T-helper 17 cell (primary cell): ENCODE results near the gene FAM131A. TPM values are rescaled to one million over a fixed set of nuclear protein-coding genes. Genes with fewer than 3 reads are reported as not detected.

Source experiments
- ATAC-seq: fragments of 150-1000 bp; cut with Tn5 transposase; 2 replicates; pipeline ENCODE4 v1.10.0; 2021; ENCODE audit warnings: mild to moderate bottlenecking, moderate library complexity
- DNase-seq, 3 donors: peaks; one replicate each; pipeline versions ENCODE4 v3.0.0 to v3.0.0-alpha.2; 2020 to 2021
- H3K9me3 ChIP-seq: one replicate; pipeline ENCODE4 v1.7.0; 2013; ENCODE audit warnings: low read length, mild to moderate bottlenecking; ENCODE audit not compliant: control insufficient read depth, poor library complexity, severe bottlenecking
- H3K27ac Mint-ChIP-seq: one replicate; pipeline ENCODE4 v1.8.0; 2022; ENCODE audit warnings: mild to moderate bottlenecking, moderate library complexity, mixed read lengths
- H3K27me3 Mint-ChIP-seq: one replicate; pipeline ENCODE4 v1.8.0; 2022; ENCODE audit warnings: mixed read lengths
- H3K36me3 Mint-ChIP-seq: one replicate; pipeline ENCODE4 v1.8.0; 2022; ENCODE audit warnings: low read depth, mixed read lengths
- H3K4me1 Mint-ChIP-seq: one replicate; pipeline ENCODE4 v1.8.0; 2022; ENCODE audit warnings: mild to moderate bottlenecking, mixed read lengths
- H3K4me3 Mint-ChIP-seq: one replicate; pipeline ENCODE4 v1.8.0; 2022; ENCODE audit warnings: mild to moderate bottlenecking, moderate library complexity, mixed read lengths
- total RNA-seq, 4 donors: library from RNA in 2 of 4; stranded (reverse) in 2 of 4; gene quantifications; one replicate each; pipeline ENCODE4 v1.2.3 and lab custom pipeline; 2022 to 2026

FAM131A gene
- total RNA-seq, 2 donors from 2014 or later, result 7.9 to 10.9 TPM

GRCh38 chr3:184306341-184306972 is 30.9 kb upstream of the FAM131A start:
- Mint-ChIP-seq H3K36me3 (peaks cover 17% of the 10 kb centered on the region), H3K27ac (no peak overlapping the region)

GRCh38 chr3:184307915-184308314 is 29.5 kb upstream of the FAM131A start:
- H3K4me1 Mint-ChIP-seq, result peaks cover 15% of the 10 kb centered on the region
- ATAC-seq (no peak), DNase-seq (no peak)
- H3K9me3 ChIP-seq, result no peaks in the 10 kb centered on the region
- H3K27me3 Mint-ChIP-seq, result no peaks in the 10 kb centered on the region
- peaks cover 17% of the 10 kb centered on the region for H3K36me3 Mint-ChIP-seq
- no peak overlapping the region for H3K27ac Mint-ChIP-seq
- H3K4me3 Mint-ChIP-seq, result no peak overlapping the region

More at GRCh38 chr3:184306341-184306972, 30.9 kb upstream of the FAM131A start:
- no peaks in the 10 kb centered on the region for H3K9me3 ChIP-seq
- peaks cover 18% of the 10 kb centered on the region for H3K4me1 Mint-ChIP-seq
- no peak overlapping the region for H3K4me3 Mint-ChIP-seq
- H3K27me3 Mint-ChIP-seq, result no peaks in the 10 kb centered on the region
- ATAC-seq, result no peak
- DNase-seq, result no peak

GRCh38 chr3:184308744-184309143 is 28.7 kb upstream of the FAM131A start:
- peaks cover 15% of the 10 kb centered on the region for H3K4me1 Mint-ChIP-seq
- no peaks in the 10 kb centered on the region for H3K9me3 ChIP-seq
- no peak for ATAC-seq
- H3K36me3 Mint-ChIP-seq, result peaks cover 17% of the 10 kb centered on the region
- H3K4me3 Mint-ChIP-seq, result no peak overlapping the region
- no peak for DNase-seq
- H3K27me3 Mint-ChIP-seq, result no peaks in the 10 kb centered on the region
- peak overlapping the region; percentile 41 for H3K27ac Mint-ChIP-seq

GRCh38 chr3:184311633-184312032 is 25.8 kb upstream of the FAM131A start:
- H3K9me3 ChIP-seq, result no peaks in the 10 kb centered on the region
- H3K4me3 Mint-ChIP-seq, result no peak overlapping the region
- H3K27me3 Mint-ChIP-seq, result no peaks in the 10 kb centered on the region
- no peak overlapping the region for H3K27ac Mint-ChIP-seq
- peaks cover 17% of the 10 kb centered on the region for H3K4me1 Mint-ChIP-seq
- DNase-seq (no peak), ATAC-seq (no peak)
- peaks cover 9% of the 10 kb centered on the region for H3K36me3 Mint-ChIP-seq

GRCh38 chr3:184314363-184314699 is 23.1 kb upstream of the FAM131A start, which contains the start of gene EIF4G1:
Gene EIF4G1 (plus strand): TSS chr3:184314606. CDS start chr3:184315797, 1,191 bp downstream.
- Mint-ChIP-seq H3K4me1 (peaks cover 34% of the 10 kb centered on the region), H3K27ac (peak within 1 kb of the TSS; percentile 86), H3K36me3 (peaks cover 2% of the 10 kb centered on the region), H3K4me3 (peak within 1 kb of the TSS; percentile 87), H3K27me3 (no peaks in the 10 kb centered on the region)
- peak; percentile 89 to 94 (median 92) for DNase-seq
- ATAC-seq, result peak; percentile 88
- no peaks in the 10 kb centered on the region for H3K9me3 ChIP-seq

- Mint-ChIP-seq H3K4me3 (peak overlapping the region; percentile 87), H3K36me3 (peaks cover 2% of the 10 kb centered on the region), H3K4me1 (peaks cover 36% of the 10 kb centered on the region), H3K27me3 (no peaks in the 10 kb centered on the region), H3K27ac (peak overlapping the region; percentile 86)
- ATAC-seq (peak; percentile 67), DNase-seq (peak; percentile 53 to 71 (median 70))
- H3K9me3 ChIP-seq, result no peaks in the 10 kb centered on the region
Measured at GRCh38 chr3:184314700-184315542, 22.5 kb upstream of the FAM131A start.

GRCh38 chr3:184315543-184315867 is 21.9 kb upstream of the FAM131A start:
- peak overlapping the region; percentile 87 for H3K4me3 Mint-ChIP-seq
- DNase-seq, result no peak
- no peaks in the 10 kb centered on the region for H3K9me3 ChIP-seq
- H3K27ac Mint-ChIP-seq, result peak overlapping the region; percentile 85
- H3K36me3 Mint-ChIP-seq, result peaks cover 2% of the 10 kb centered on the region
- peak; percentile 4 for ATAC-seq
- no peaks in the 10 kb centered on the region for H3K27me3 Mint-ChIP-seq
- peaks cover 36% of the 10 kb centered on the region for H3K4me1 Mint-ChIP-seq

- Mint-ChIP-seq H3K27me3 (no peaks in the 10 kb centered on the region), H3K27ac (peak overlapping the region; percentile 85), H3K4me3 (peak overlapping the region; percentile 87), H3K4me1 (peaks cover 36% of the 10 kb centered on the region), H3K36me3 (peaks cover 7% of the 10 kb centered on the region)
- ATAC-seq, result no peak
- no peaks in the 10 kb centered on the region for H3K9me3 ChIP-seq
- DNase-seq, result no peak
Measured at GRCh38 chr3:184315871-184316661, 21.3 kb upstream of the FAM131A start.

GRCh38 chr3:184316792-184317191 is 20.6 kb upstream of the FAM131A start:
- Mint-ChIP-seq H3K27ac (peak overlapping the region; percentile 85), H3K36me3 (peaks cover 7% of the 10 kb centered on the region), H3K4me1 (peaks cover 33% of the 10 kb centered on the region), H3K27me3 (no peaks in the 10 kb centered on the region), H3K4me3 (peak overlapping the region; percentile 87)
- DNase-seq (no peak), ATAC-seq (no peak)
- no peaks in the 10 kb centered on the region for H3K9me3 ChIP-seq

GRCh38 chr3:184317201-184317600 is 20.2 kb upstream of the FAM131A start:
- peaks cover 7% of the 10 kb centered on the region for H3K36me3 Mint-ChIP-seq
- ATAC-seq, result no peak

GRCh38 chr3:184320104-184320445 is 17.3 kb upstream of the FAM131A start:
- no peak for DNase-seq
- peak; percentile 35 for ATAC-seq
- Mint-ChIP-seq H3K27ac (peak overlapping the region; percentile 90), H3K36me3 (peaks cover 13% of the 10 kb centered on the region), H3K4me1 (peaks cover 33% of the 10 kb centered on the region), H3K4me3 (no peak overlapping the region), H3K27me3 (no peaks in the 10 kb centered on the region)
- H3K9me3 ChIP-seq, result no peaks in the 10 kb centered on the region

More at GRCh38 chr3:184317201-184317600, 20.2 kb upstream of the FAM131A start:
- DNase-seq, result no peak
- H3K27me3 Mint-ChIP-seq, result no peaks in the 10 kb centered on the region
- H3K4me3 Mint-ChIP-seq, result no peak overlapping the region
- peaks cover 33% of the 10 kb centered on the region for H3K4me1 Mint-ChIP-seq
- H3K9me3 ChIP-seq, result no peaks in the 10 kb centered on the region
- H3K27ac Mint-ChIP-seq, result peak overlapping the region; percentile 85

GRCh38 chr3:184321666-184322065 is 15.7 kb upstream of the FAM131A start:
- Mint-ChIP-seq H3K27ac (peak overlapping the region; percentile 90), H3K36me3 (peaks cover 16% of the 10 kb centered on the region), H3K27me3 (no peaks in the 10 kb centered on the region), H3K4me3 (no peak overlapping the region), H3K4me1 (peaks cover 22% of the 10 kb centered on the region)
- DNase-seq (no peak), ATAC-seq (no peak)
- no peaks in the 10 kb centered on the region for H3K9me3 ChIP-seq
